Adipocyte (in vitro differentiated cells): Measurements from ENCODE around the gene KAZALD1.

Experiments
- DNase-seq: peaks from one replicate; pipeline ENCODE4 v3.0.0-alpha.2; 2015; ENCODE audit warnings: low read depth
- H3K27me3 ChIP-seq: replicated peaks from 2 replicates; pipeline ENCODE4 v1.7.0; 2013; ENCODE audit warnings: mild to moderate bottlenecking, low read length, moderate library complexity; ENCODE audit not compliant: control insufficient read depth, insufficient read depth
- H3K36me3 ChIP-seq: 2 replicates; pipeline ENCODE4 v1.7.0; 2013; ENCODE audit warnings: low read length, mild to moderate bottlenecking, moderate library complexity; ENCODE audit not compliant: control insufficient read depth, insufficient read depth, severe bottlenecking
- H3K4me1 ChIP-seq: 2 replicates; pipeline ENCODE4 v1.7.0; 2013; ENCODE audit warnings: mild to moderate bottlenecking, low read length, moderate library complexity; ENCODE audit not compliant: control insufficient read depth, insufficient read depth
- H3K4me3 ChIP-seq: 2 replicates; pipeline ENCODE4 v1.7.0; 2013; ENCODE audit warnings: mild to moderate bottlenecking, low read length, moderate library complexity
- H3K9ac ChIP-seq: 2 replicates; pipeline ENCODE4 v1.7.0; 2013; ENCODE audit warnings: mild to moderate bottlenecking, low read length, moderate library complexity
- H3K9me3 ChIP-seq: 2 replicates; pipeline ENCODE4 v1.7.0; 2013; ENCODE audit warnings: mild to moderate bottlenecking, low read length, moderate library complexity; ENCODE audit not compliant: control insufficient read depth

KAZALD1 gene

DNA sequence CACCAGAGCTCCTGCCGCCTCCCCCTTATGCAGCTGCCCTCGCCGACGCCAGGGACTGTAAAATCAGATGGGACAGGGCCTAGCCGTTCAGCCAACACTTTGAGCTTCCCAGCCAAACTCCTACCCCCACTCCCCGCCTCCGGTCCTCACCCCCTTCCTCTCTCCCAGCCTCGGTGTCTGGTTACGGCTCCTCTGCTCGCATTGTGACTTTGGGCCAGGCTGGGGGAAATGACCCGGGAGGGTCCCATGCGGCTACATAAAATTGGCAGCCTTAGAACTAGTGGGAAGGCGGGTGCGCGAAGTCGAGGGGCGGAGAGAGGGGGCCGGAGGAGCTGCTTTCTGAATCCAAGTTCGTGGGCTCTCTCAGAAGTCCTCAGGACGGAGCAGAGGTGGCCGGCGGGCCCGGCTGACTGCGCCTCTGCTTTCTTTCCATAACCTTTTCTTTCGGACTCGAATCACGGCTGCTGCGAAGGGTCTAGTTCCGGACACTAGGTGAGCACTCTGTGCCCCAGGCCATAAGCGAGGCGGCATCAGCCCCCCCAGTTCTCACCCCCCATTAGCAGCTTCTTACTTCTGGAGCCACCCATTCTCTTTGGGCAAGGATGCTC, at the start of gene KAZALD1:
Gene KAZALD1, plus strand, starts transcription at position 366 of the 608 bp plus-strand sequence. CDS start 604 bp downstream, outside the sequence.
- DNase-seq = peak; percentile 81
- no peaks in the 10 kb centered on the region for H3K27me3 ChIP-seq
- peak within 1 kb of the TSS; percentile 94 for H3K4me3 ChIP-seq
- peak within 1 kb of the TSS; percentile 96 for H3K9ac ChIP-seq
- H3K9me3 ChIP-seq = no peaks in the 10 kb centered on the region
- peaks cover 52% of the 10 kb centered on the region for H3K4me1 ChIP-seq
- no peaks in the 10 kb centered on the region for H3K36me3 ChIP-seq

- no peaks in the 10 kb centered on the region for H3K27me3 ChIP-seq
- peak overlapping the region; percentile 25 for H3K4me3 ChIP-seq
- peaks cover 23% of the 10 kb centered on the region for H3K4me1 ChIP-seq
- DNase-seq = peak; percentile 97
- no peaks in the 10 kb centered on the region for H3K36me3 ChIP-seq
- H3K9ac ChIP-seq = peak overlapping the region; percentile 50
- no peaks in the 10 kb centered on the region for H3K9me3 ChIP-seq
These were observed 49.0 kb upstream of the KAZALD1 start for GRCh38 chr10:101012525-101013364.

DNA sequence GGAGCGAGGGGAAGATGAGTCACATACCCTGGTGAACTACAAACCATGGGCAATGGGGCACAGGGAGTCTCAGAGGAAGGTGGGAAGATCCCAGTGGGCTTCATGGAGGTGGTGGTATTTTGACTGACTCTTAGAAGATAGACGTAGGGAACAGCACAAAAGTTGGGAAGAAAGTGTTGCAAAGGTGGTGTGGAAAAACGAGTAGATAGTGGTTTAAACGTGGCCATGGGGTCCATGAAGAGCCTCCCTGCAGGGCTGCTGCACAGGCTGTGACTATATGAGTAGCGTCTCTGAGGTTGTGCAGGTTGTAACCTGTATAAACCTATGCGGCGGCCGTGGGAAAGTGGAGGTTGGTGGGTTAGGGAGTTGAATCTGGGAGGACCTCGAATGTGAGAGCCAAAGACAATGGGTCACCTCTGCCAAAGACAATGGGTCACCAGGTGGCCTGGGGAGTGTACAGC, 48.4 kb upstream of the KAZALD1 start:
- peak overlapping the region; percentile 36 for H3K9ac ChIP-seq
- DNase-seq = no peak
- H3K4me1 ChIP-seq = peaks cover 18% of the 10 kb centered on the region
- H3K36me3 ChIP-seq = no peaks in the 10 kb centered on the region
- H3K9me3 ChIP-seq = no peaks in the 10 kb centered on the region
- no peaks in the 10 kb centered on the region for H3K27me3 ChIP-seq
- H3K4me3 ChIP-seq = peak overlapping the region; percentile 25

DNA sequence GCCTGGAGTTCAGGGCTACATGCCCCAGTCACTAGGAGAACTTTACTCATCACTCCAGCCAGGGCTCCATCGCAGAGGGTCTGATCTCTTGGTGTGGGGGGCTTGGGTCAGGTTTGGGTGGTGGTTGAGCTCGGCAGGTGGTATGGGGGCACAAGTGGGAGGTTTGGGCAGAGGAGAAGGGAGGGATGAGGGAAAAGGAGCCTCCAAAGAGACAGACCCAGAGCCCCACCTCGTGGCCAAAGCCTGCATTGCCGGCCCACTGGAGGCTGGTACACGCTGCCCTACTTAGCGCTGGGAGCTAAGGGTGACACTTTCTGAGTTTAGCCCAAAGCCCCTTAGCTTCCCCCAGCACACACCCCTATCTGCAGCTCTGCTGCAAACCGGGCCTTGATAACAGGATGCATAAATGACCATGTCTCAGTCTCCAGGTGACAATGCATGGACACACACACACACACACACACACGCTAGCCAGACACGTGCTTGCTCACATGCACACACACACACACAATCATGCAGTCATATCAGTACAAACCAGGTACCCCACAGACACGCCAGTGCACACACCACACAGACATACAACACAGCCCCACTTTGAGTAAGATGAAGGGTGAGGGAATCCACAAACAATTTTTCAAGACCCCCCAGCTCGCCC, 47.4 kb upstream of the KAZALD1 start:
- H3K4me1 ChIP-seq = peaks cover 18% of the 10 kb centered on the region
- DNase-seq = peak; percentile 89
- no peaks in the 10 kb centered on the region for H3K9me3 ChIP-seq
- no peak overlapping the region for H3K9ac ChIP-seq
- H3K36me3 ChIP-seq = no peaks in the 10 kb centered on the region
- peaks cover 4% of the 10 kb centered on the region for H3K27me3 ChIP-seq
- no peak overlapping the region for H3K4me3 ChIP-seq

- peak; percentile 62 for DNase-seq
- no peaks in the 10 kb centered on the region for H3K9me3 ChIP-seq
- no peak overlapping the region for H3K4me3 ChIP-seq
- H3K36me3 ChIP-seq = no peaks in the 10 kb centered on the region
- peaks cover 18% of the 10 kb centered on the region for H3K4me1 ChIP-seq
- no peak overlapping the region for H3K9ac ChIP-seq
- H3K27me3 ChIP-seq = peaks cover 4% of the 10 kb centered on the region
These were observed 46.7 kb upstream of the KAZALD1 start for GRCh38 chr10:101014966-101015581.

- Histone ChIP-seq H3K36me3 (no peaks in the 10 kb centered on the region), H3K9ac (no peak overlapping the region), H3K9me3 (no peaks in the 10 kb centered on the region), H3K4me3 (no peak overlapping the region), H3K27me3 (peaks cover 4% of the 10 kb centered on the region), H3K4me1 (peaks cover 18% of the 10 kb centered on the region)
- no peak for DNase-seq
These were observed 46.2 kb upstream of the KAZALD1 start for GRCh38 chr10:101015582-101015973.

DNA sequence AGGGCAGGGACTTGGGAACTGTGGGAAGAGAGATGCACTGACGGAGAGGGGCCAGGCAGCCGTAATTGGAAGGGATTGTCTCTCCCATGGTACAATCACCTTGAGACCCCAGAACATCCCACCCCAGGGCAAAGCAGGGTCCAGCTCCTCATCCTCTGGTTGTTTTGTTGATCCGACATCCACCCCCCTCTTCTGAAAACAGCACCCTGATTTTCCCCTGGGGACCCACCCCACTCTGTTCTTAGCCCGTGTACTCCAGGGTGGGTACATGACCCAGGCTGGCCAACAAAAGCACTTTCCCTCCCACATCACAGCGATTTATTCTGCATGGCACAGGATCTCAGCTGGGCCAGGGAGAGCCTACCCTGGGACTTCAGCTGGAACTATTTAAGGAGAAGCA, 45.0 kb upstream of the KAZALD1 start:
- Histone ChIP-seq H3K4me3 (no peak overlapping the region), H3K27me3 (peaks cover 4% of the 10 kb centered on the region), H3K9ac (no peak overlapping the region), H3K36me3 (no peaks in the 10 kb centered on the region), H3K9me3 (no peaks in the 10 kb centered on the region), H3K4me1 (peaks cover 18% of the 10 kb centered on the region)
- no peak for DNase-seq

GRCh38 chr10:101018118-101018599, 43.6 kb upstream of the KAZALD1 start:
- Histone ChIP-seq H3K27me3 (peaks cover 4% of the 10 kb centered on the region), H3K4me1 (peaks cover 10% of the 10 kb centered on the region), H3K4me3 (no peak overlapping the region), H3K36me3 (no peaks in the 10 kb centered on the region), H3K9me3 (no peaks in the 10 kb centered on the region), H3K9ac (no peak overlapping the region)
- no peak for DNase-seq

GRCh38 chr10:101018600-101019439, 43.0 kb upstream of the KAZALD1 start:
- peak overlapping the region; percentile 39 for H3K9ac ChIP-seq
- no peaks in the 10 kb centered on the region for H3K36me3 ChIP-seq
- no peak overlapping the region for H3K4me3 ChIP-seq
- peaks cover 5% of the 10 kb centered on the region for H3K4me1 ChIP-seq
- peak; percentile 90 for DNase-seq
- peaks cover 6% of the 10 kb centered on the region for H3K27me3 ChIP-seq
- H3K9me3 ChIP-seq = no peaks in the 10 kb centered on the region

GRCh38 chr10:101019440-101019703, 42.4 kb upstream of the KAZALD1 start:
- H3K27me3 ChIP-seq = peaks cover 6% of the 10 kb centered on the region
- H3K36me3 ChIP-seq = no peaks in the 10 kb centered on the region
- peaks cover 5% of the 10 kb centered on the region for H3K4me1 ChIP-seq
- DNase-seq = no peak
- no peak overlapping the region for H3K9ac ChIP-seq
- no peaks in the 10 kb centered on the region for H3K9me3 ChIP-seq
- H3K4me3 ChIP-seq = no peak overlapping the region
